ENCODE data around the gene TSPAN8.
"Not testable (repeated sequence)": the region's sequence is repeated elsewhere in the genome, so short reads cannot be mapped to it uniquely, and the experiment has no call there.

TSPAN8 gene

DNA sequence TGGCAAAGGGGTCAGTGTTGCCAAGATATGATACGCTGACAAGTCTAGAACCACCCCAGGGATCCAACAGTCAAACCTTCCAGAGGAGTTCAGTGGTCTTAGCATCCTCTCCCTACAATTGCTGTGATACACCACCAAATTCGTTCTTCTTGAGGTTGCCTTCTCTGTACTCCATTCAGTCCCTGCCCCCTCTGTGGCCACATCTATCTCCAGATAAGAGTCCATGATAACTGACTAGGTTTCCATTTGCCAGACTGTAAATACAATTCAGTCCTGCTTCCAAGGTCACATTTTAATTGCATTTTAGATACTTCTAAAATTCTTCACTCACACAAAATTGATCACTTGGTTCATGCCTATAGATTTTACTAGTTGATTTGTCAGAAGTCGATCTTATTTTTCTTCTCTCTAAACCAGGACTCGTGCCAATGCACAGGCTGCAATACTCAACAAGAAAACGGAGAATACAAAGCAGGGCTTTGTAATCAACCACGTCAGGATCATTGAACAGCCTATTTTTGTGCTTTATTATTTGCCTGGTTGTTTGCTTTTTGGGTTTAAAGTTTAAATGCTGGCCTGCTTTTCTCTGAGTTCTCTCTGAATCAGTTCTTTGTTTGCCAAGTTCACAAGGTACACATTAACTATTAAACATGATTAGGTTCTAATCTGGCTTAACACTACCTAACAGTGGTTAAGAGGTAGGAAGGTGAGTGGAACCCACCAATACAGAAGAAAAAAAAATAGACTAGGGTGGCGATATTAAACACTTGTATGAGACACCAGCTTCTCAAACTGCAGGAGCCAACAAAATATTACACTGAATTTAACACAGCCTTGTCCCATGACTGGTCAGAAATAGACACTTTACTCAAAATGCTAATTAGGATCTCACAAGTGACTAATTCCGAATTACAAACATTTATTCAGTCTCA is 5.3 kb upstream of the TSPAN8 start:
- no peak for DNase-seq

DNA sequence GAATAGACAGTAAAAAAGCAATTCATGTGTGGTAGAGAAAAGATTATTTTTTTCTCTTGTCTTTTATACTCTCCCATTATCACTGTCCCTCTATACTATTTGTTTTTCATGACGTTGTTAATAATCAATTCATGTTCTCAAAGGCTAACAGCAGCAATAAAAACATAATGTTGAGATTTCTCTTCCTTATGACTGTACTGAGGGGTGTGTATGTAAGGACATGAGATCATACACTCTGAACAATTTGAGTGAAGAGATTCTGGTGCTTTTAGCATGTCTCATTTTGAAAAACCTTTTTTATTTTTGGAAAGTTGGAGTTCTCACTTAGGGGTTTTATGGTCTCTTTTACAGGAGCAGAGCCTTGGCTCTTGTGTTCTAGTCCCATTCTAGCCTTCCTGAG is 3.8 kb upstream of the TSPAN8 start:
- no peak for DNase-seq

DNA sequence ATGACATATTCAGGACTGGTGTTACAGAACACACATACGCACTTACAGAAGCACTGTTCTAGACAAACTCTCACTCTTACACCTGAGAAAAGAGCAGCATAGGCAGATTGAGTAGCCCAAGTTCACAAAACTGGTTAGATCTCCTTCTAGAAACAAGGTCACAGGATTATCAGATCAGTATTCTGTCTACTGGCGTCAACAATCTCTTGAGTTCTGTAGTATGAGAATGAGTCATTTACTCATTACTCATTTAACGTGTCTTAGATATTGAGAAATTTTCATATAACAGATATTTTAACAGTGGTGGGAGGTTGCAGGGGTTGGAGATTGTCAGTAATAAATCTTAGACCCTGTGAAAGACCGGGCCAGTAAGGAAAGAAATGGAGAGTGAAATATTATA is 2.8 kb upstream of the TSPAN8 start:
- no peak for DNase-seq

DNA sequence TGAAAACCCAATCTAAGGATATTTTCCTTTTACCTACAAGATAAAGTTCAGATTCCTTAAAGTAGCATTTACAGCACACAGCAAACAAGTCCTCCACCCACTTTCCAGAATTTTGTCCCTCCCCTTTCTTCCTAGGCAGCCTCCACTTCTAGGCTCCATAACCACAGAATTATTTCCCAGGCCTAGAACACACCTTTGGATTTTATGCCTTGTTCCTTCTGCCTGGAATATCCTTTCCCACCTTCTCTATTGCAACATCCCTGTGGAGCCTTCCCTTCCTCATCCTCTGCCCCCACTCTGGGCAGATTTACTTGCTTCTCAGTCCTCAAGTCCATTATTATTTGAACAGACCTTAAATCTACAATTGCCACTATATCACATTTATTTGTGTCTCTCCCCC is 2.1 kb upstream of the TSPAN8 start:
- no peak for DNase-seq

DNA sequence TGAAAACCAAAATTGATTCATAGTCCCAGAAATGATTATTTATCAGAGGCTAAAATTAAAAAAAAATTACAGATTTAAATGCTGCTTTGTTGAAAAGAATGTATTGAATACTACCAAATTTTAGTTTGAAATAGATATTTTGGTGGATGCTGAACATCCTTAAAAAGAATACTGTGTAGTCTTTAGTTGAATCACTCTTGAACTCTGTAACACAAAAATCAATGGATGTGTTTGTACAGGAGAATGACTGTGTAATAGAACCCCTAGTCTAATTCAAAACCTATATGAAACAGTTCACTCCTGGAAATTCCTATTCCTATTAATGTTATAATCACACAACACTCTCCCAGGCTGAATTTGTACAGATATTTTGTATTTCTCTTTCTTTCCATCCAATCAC is 1.5 kb upstream of the TSPAN8 start:
- DNase-seq: no peak

DNA sequence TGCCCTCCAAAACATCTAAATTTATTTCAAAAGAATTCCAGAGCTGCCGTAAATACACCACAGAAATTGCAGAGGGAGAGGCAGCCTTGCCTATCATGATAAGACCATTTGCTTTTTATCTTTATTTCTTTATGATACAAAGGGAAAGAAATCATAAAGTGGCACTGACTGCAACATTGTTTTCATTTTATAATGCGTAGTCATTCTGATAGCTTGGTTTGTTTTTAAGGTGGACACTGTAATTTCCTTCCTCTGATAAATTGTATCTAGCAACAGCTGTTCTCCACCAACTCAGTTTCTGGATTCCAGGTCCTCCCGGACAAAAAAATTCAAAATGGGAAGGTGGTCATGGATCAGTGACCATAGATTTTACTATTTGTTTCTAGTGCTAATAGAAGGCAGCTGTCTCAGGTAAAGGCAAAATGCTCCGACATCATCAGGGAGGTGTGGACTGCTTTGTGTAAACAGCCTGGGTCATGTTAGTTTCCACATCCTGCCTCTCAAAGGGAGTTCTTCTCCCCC is 623 bp upstream of the TSPAN8 start:
- no peak for DNase-seq

DNA sequence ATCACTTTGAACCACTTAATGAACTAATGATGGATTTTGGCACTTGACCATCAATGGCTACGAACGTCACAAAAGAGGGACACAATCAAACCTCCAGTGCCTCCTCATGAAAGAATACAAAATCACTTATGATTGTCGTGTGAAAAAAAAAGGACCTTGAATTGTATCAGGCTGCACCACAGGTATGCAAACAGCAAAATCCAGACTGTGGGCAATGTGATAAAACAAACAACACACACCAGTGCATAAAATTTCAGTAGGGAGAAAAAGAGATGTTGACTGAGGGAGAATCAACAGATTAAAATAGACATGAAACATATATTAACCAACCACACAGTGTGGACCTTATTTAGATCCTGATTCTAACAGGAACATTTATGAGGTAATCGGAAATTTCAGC is 2.6 kb downstream of the TSPAN8 start:
- no peak for DNase-seq

DNA sequence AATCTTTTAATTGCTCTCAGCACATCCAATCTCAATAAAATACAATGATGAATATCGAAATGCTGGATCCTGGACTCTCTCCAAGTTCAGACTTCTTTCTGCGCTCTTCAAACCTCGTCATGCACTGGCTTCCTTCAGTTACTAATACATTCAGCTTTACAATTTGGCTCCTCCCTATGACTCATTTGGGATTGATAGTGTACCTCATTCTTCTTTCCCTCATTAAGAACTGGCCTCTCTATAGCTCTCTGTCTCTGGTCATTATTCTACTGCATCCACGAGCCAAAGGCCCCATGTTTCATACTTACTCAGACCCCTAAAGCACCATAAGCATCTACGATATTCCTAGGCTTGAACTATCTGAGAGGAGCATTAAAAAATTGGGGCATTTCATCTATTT is 4.9 kb downstream of the TSPAN8 start:
- DNase-seq: no peak

DNA sequence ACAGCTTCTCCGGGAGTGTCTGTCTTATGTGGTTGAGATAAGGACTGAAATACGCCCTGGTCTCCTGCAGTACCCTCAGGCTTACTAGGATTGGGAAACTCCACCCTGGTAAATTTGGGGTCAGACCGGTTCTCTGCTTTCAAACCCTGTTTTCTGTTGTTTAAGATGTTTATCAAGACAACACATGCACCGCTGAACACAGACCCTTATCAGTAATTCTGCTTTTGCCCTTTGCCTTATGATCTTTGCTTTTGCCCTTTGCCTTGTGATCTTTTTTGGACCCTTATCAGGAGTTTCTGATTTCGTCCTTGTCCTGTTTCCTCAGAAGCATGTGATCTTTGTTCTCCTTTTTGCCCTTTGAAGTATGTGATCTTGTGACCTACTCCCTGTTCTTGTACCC is 7.8 kb downstream of the TSPAN8 start:
- DNase-seq: not testable (repeated sequence)

DNA sequence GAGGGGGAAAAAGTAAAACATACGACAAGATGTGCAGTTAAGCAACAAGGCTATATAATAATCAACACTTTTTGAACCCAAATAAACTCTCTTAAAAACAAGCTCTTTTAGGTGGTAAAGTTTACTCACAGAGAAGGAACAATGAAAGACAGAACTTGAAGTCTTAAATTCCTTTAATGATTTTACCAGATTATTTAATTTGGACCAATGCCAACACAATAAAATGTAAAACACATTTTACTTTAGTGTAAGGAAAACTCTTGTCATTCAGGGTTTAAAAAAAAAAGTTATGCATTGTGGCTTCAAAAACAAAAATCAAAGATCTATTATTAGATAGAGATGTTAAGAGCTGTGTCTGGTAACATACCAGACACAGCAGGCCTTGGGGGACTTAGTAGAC is 13.1 kb downstream of the TSPAN8 start:
- DNase-seq: no peak

DNA sequence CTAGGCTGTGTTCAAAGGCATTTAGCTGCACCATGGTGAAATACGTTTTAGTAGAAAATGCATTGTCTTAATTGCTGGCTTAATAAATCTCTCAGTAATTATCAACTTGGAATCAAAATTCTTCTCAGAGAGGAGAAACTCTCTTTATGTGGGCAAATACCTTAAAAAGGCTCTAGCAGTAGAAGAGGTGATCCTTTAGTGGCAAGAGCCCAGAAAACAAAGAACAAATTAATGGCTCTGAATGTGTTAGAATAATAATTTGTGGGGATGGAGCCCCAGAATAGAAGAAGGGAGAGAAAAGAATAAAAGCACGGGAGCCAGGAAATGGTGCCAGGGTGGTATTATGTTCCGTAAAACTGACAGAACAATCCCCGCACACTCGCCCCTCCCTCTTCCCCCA is 14.8 kb downstream of the TSPAN8 start:
- no peak for DNase-seq

DNA sequence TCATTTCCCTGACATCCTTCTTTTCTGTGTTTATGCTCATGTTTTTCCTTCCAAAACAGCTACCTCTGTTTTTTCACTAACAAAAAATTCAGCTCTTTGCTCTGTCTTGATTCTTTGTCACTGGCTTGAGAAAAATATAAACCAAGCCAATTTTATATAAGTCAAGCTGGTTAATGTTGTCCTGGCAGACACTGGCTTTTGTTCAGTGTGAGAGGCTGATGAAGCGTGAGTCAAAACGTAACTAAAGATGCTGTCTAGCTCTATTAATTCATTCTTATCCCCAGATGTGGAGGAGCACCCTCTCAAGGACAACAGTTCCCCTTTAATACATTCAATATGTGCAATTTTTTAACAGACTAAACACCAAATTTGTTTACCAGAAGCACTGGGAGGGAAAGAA is 15.8 kb downstream of the TSPAN8 start:
- no peak for DNase-seq

DNA sequence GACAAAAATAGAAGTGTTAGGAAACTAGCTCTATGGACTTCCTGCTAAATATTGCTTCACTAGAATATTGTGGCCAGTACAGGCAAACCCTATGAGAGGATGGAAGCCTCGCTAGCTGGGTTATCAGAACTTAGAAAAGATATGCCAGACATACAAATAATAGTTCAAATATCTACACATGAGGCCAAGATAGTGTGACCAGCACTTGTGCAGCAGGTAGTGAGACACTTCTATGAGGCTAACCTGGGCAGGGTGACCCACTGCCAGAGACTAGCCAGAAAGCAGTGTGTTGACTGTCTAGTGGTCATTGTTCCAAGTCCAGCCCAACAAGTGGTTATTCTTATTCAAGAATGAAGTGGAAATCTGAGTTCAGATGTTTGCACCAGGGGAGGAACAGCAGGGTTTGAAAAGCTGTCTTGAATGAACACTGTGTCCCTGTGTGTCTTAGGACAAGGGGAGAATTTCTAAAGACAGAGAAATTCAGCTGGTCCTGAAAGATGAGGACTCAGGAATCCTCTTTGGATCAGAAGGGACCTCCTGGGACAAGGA is 16.3 kb downstream of the TSPAN8 start:
- no peak for DNase-seq

DNA sequence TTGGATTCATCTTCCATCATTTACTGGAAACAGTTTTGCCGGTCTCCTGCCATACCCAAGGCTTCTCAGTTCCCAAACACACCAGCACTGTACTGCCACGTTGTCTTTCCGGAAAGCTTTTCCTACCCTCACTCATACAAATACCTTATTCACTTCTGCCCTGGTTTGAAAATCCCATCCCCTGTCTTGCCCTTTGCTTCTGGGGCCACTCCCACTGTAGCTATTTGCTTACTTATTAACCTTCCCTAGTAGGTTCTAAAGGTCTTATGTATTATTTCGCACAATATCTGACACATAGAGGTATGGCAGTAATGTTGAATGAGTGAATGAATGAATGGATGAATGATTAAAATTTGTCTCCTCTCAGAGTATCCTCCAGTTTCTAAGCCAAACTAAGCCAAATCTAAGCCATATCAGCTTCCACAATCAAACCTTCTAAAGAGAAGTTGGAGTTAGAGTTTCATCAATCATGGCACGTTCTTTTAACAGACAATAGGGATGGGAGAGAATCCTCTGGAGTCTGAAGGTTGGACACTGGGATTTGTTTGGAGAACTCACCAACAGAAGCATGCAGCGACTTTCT is 18.6 kb downstream of the TSPAN8 start:
- no peak for DNase-seq

DNA sequence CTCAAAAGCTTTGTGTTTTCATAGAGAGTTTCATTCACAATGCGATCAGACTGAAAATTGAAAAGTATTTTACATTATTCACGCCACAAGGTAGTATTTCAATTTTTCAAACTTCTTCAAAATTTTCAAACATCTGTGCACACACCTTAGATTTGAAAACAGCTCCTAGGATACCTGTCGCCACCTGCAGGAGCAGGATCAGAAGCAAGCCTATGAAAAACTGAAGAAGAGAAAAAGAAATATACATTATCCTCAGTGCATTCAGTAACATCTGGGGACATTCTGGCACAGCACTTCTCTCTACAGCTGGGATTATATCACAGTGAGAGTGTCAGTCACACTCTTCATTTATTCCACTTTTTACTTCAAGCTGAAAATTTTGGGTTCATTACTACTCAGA is 19.8 kb downstream of the TSPAN8 start:
- no peak for DNase-seq

DNA sequence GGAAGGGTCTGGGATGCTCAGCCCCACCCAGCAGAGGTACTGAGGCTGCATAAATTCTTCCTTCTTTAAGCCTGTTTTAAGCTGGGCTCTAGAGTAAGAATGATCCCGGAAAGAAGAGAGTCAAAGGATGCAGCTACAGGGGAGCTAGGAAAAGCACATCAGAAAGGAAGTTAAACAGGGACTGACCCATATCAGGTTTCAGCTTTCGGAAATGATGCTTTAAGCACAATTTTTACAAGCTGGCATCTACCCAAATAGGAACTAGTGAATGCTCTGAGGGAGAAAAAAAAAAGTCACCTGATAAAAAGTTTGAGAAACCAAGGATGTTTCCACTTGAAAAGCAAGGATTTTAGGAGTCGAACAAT is 22.0 kb downstream of the TSPAN8 start:
- no peak for DNase-seq

DNA sequence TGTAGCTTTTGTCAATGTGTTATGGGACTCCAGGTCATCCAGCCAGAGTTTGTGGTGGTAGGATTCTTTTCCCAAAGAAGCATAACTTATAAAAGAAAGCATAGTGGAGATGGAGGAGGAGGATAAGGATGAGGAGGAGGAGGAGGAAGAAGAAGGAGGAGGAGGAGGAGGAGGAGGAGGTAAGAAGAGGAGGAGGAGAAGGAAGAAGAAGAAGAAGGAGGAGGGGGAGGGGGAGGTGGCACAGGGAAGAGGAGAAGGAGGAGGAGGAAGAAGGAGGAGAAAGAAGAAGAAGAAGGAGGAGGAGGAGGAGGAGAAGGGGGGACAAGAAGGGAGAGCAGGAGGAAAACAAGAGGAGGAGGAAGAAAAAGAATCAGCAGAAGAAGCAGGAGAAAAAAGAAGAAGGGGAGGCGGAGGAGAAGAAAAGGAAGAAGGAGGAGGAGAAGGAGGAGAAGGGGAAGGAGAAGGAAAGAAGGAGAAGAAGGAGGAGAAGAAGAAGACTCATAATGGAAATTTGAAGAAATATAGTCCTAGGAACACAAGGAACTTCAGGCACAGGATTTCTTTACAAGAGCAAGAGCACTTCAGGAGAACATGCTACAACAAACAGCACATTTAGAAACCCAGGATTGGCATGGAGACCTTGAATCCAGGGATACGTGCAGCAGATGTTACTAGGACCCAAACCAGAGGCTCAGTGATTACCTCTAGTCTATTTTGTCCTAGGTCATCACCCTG is 22.6 kb downstream of the TSPAN8 start:
- no peak for DNase-seq

DNA sequence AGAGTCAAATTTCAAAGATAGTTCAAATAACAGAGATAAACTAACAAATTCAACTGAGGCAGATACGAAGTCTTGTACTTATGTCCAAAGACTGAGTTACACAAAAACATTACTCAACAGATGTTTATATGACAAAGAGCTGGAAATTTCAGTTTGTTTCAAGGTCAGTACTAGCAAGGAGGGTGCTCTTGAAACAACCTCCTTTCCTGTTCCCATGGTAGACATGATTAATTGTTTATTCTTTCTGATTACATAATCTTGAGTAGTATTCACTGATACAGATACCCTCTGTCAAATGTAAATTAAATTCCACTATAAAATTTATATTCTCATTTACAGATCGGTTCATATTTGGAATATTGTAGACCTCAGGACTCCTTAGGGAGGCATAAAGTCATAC is 23.4 kb downstream of the TSPAN8 start:
- no peak for DNase-seq

DNA sequence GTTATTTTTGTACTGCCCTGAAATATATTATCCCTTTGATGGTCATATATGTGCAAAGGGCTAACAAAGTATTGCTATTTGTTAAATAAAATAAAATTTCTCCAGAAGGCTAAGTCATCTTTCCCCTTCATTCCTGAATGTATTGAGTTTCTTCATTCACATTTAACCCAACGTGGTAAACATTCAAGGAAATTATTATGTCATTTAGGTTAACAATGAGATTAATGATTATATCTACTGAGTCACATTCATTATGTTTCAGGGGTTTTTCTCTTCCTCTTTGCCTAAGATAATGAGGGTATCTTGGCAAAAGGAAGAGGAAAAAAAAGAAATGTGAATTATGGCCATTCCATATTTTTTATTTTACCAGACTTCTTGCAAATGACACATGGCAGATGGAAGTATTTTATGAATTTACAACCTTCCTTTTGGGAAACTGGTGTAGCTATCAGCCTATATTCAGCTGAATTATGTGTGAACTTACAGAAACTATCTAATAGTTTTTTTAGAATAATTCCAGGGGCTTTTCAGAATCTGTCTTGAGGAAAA is 27.2 kb downstream of the TSPAN8 start:
- DNase-seq: no peak

DNA sequence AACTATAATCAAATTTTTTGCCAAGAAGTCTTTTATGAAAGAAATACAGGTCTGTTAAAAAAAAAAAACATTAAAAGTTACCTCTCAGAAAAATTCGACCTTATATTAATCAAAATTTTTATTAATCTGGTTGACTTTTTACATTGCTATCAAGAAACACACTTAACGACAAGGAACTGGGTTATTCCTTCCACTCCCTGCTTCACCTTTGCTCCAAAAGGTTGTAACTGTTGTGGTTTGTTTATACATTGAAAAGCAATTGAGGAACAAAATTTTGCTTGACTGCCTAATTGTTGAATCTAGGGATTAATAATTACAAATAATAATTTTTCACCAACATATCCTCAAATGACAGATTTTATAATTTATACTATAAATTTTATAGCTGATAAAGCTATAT is 28.4 kb downstream of the TSPAN8 start:
- DNase-seq: no peak

DNA sequence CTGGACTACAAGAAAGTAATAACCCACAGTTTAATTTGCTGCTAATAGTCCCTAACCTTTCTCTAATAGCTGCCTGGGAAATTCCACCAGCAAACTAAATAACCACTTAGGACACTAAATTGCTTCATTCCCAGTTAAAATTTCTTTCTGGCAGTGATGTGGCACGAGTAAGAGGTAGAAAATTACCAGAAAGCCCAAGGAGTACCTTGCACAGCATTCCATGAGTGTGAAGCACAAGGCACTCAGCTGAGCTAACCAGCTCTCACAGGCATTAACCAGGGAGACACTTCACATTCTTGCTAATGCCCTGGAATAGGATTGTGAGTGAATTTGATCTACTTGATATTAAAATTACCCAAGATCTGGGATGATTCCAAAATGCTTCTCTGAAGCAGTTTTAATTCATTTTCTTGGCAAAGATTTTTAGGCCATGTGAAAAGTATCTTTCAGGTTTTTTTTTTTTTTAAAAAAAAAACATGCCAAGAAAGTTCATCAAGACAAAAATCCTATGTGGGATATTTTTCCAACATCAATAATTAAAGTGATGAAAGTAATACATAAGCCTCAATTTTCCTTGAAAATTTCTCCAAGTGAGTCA is 29.5 kb downstream of the TSPAN8 start:
- no peak for DNase-seq

DNA sequence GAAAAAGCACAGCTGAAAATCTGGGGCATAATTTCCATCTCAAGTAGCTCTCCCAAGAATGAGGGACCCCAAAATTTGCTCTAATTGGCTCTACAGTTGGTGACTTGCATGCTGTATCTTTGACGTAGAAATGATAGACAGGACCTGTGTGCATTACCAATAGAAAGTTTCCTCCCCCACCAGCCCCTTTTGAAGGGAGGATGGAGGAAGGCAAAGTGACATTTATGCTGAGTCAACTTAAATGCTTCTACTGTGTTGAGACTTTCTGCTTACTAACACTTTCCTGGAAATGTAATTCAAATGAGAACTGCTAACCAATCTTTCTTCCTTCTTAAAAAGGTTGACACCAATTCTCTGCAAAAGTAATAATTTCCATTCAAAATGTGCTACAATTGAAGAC is 31.9 kb downstream of the TSPAN8 start:
- DNase-seq: no peak

DNA sequence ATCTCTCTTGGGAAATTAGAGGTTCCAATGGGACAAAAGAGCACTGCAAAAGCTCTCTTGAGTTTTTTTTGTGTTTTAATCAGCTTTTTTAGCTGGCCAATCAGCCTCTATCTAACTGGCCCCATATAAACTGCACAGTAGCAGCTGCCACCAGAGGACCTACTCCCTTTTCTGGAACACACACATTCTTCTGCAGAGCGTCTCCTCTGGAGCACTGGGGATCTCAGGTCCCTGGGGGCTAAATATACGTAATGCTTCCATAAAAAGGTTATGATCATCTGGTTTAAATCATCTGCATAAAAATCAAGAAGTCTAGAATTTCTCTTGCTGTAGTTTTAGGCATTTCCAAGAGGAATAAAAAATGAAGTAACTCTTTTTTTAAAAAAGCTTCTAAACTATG is 32.3 kb downstream of the TSPAN8 start:
- no peak for DNase-seq

All from T1000 (cell line).